Testis (tissue), 3 donors: ENCODE results near the gene RASL11A. TPM values are rescaled to one million over a fixed set of nuclear protein-coding genes. Genes with fewer than 3 reads are reported as not detected.
A peak's percentile ranks its signal among the peaks of the same experiment; 100 is the strongest.

Experiments
- DNase-seq: peaks from one replicate; pipeline ENCODE4 v3.0.0-alpha.2; 2019
- H3K27ac ChIP-seq, 2 donors: fragments of 200-600 bp; sonication (generic); one replicate each; pipeline ENCODE4 v1.5.1; 2019
- H3K27me3 ChIP-seq: fragments of 200-600 bp; sonication (generic); one replicate; pipeline ENCODE4 v1.5.1; 2019
- H3K36me3 ChIP-seq: fragments of 200-600 bp; sonication (generic); one replicate; pipeline ENCODE4 v1.5.1; 2017; ENCODE audit warnings: low read depth; ENCODE audit errors: missing control alignments
- H3K4me1 ChIP-seq: fragments of 200-600 bp; sonication (generic); one replicate; pipeline ENCODE4 v1.5.1; 2019
- H3K4me3 ChIP-seq, 2 donors: fragments of 200-600 bp; sonication (generic); one replicate each; pipeline ENCODE4 v1.5.1; 2017 to 2019
- H3K9me3 ChIP-seq: fragments of 200-600 bp; sonication (generic); one replicate; pipeline ENCODE4 v1.5.1; 2017
- POLR2A ChIP-seq: fragments of 450-650 bp; IDR thresholded peaks from one replicate; pipeline ENCODE4 v1.6.1; 2017; ENCODE audit warnings: antibody characterized with exemption, mild to moderate bottlenecking, moderate library complexity
- WGBS, 2 donors: methylation state at CpG; one replicate each; pipeline ENCODE4 v1.1.5; 2018; 5-methylcytosine and 5-hydroxymethylcytosine counted together
- intact Hi-C: fragments of 100-400 bp; cut with DNase I; formaldehyde crosslinking; loops from one replicate; pipeline ENCODE4 v1.15.1; 2023; ENCODE audit warnings: low total_unique reads
- polyA plus RNA-seq: library from polyadenylated mRNA; stranded (reverse); fragments of 350-450 nt; fragmentation: Illumina TruSeq; extraction: RNeasy Lipid Tissue Mini Kit (QIAGEN cat#74804); gene quantifications from one replicate; pipeline ENCODE4 v1.2.3, GENCODE V29; 2014; ENCODE audit warnings: low read depth, low replicate concordance; ENCODE audit not compliant: insufficient read depth
- total RNA-seq, 2 donors: library from RNA; depleted of rRNA; stranded (reverse); fragments of >200 nt; gene quantifications; one replicate each; pipeline ENCODE4 v1.2.3, GENCODE V29; 2016
- TF ChIP-seq, protein P1 (sequence below), 3 experiments: fragments of 450-650 bp in 2 of 3; fragments of 200-600 bp in 1 of 3; sonication (generic) in 1 of 3; IDR thresholded peaks; one replicate each; pipeline ENCODE4 v1.5.1; 2016 to 2019; ENCODE audit warnings: antibody characterized with exemption in 3 of 3, mild to moderate bottlenecking in 2 of 3, moderate library complexity in 1 of 3

RASL11A gene
- total and polyA plus RNA-seq, 3 donors from 2014 or later = 8.2 to 11.8 (median 10.0) TPM

DNA sequence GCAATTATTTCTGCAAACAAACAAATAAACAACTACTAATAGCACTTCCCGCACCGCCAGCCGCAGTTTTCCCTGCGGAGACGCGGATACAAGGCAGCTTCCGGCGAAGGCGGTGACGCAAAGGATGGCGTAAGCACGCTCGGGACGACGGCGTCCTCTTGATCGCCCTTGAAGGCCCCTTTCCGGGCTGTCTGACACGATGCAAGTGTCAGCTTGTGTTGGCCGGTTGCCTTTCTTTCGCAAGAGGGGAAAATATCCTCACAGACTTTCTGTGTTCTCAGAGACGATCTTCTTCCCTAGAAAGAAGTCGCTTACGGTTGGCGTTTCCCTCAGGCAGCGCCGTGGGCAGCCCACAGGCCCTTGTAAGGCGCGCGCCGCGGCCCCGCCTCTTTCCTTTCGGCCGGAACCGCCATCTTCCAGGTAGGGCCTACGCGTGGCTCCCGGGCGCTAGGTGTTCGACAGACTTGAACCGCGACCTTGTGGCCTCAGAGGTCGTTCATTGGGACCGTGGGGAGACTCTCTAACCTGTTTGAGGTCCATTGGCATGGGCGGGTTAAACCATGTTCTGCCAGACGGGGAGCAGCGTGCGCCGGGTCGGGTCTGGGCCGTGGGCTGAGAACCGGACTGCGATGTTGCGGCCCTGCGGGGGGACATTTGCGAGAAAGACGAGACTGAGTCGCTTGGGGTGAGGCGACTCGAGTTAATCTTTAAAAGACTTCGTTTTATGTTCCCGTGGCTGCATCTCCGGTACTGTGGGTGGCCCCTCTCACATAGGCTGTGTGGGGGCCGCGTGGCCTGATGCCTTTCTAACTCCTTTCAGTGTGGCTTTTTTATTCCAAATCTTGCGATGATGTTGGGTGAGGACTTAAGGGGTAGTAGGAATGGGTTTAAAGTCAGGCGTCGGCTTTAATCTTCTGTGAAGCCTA lies 19.2 kb upstream of the RASL11A start, which contains the start of gene RPL21:
TSS of gene RPL21 (plus strand) at position 393 of the 926 bp plus-strand sequence. CDS start 2,219 bp downstream, outside the sequence.
- Histone ChIP-seq H3K4me1 (peaks cover 18% of the 10 kb centered on the region), H3K27ac (peak within 1 kb of the TSS; percentile 94 to 96), H3K36me3 (no peaks in the 10 kb centered on the region), H3K27me3 (no peaks in the 10 kb centered on the region), H3K9me3 (no peaks in the 10 kb centered on the region), H3K4me3 (peak within 1 kb of the TSS; percentile 97 to 100)
- peak; percentile 97 for DNase-seq
- WGBS, 2 donors = 0% methylated on average over 46 to 69 of the region's 69 CpGs
- no peak for TF ChIP-seq POLR2A
- TF ChIP-seq, protein P1, sequence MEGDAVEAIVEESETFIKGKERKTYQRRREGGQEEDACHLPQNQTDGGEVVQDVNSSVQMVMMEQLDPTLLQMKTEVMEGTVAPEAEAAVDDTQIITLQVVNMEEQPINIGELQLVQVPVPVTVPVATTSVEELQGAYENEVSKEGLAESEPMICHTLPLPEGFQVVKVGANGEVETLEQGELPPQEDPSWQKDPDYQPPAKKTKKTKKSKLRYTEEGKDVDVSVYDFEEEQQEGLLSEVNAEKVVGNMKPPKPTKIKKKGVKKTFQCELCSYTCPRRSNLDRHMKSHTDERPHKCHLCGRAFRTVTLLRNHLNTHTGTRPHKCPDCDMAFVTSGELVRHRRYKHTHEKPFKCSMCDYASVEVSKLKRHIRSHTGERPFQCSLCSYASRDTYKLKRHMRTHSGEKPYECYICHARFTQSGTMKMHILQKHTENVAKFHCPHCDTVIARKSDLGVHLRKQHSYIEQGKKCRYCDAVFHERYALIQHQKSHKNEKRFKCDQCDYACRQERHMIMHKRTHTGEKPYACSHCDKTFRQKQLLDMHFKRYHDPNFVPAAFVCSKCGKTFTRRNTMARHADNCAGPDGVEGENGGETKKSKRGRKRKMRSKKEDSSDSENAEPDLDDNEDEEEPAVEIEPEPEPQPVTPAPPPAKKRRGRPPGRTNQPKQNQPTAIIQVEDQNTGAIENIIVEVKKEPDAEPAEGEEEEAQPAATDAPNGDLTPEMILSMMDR (IDR thresholded peaks at IDR 0.05) = no peak
- intact Hi-C loops = no loop called here

DNA sequence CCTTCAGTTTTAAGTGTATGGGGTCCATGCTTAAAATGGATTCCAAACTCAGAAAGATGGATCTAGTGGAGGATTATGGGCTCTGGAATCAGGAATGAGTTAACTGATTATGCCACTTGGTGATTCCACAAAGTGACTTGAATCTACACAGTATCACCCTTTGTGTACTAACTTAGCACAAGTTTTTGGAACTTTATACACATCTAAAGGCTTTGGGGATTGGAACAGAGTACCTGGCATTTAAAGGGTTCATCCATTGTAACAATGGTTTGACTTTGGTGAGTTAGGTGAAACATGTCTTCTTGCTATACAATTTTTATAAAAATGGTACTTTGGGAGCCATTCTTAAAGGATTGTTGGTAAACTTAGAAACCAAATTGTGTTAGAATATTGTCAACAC lies 18.2 kb upstream of the RASL11A start:
- no peak for DNase-seq
- Histone ChIP-seq H3K4me1 (peaks cover 18% of the 10 kb centered on the region), H3K27me3 (no peaks in the 10 kb centered on the region), H3K36me3 (no peaks in the 10 kb centered on the region), H3K4me3 (peak overlapping the region; percentile 97 to 100), H3K9me3 (no peaks in the 10 kb centered on the region), H3K27ac (peak overlapping the region in 1 of 2 donors; percentile 96)
- TF ChIP-seq, protein P1 (IDR thresholded peaks at IDR 0.05) = no peak
- no peak for TF ChIP-seq POLR2A
- intact Hi-C loops = no loop called here

DNA sequence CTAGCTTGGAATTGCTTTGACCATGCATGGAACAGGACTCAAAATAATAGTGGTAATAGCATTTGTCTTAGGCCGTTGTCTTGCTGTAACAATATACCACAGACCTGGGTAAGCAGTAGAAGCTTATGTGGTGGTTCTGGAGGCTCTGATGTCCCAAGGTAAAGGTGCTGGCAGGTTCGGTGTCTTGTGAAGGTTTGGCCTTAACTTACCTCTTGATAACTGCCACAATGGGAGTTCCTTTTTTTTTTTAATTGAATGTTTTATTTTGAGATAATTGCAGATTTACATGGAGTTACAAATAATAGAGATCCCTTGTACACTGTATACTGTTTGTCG lies 13.4 kb upstream of the RASL11A start:
- H3K4me1 ChIP-seq = peaks cover 14% of the 10 kb centered on the region
- intact Hi-C loops = no loop called here
- no peaks in the 10 kb centered on the region for H3K9me3 ChIP-seq
- H3K36me3 ChIP-seq = no peaks in the 10 kb centered on the region
- TF ChIP-seq POLR2A = no peak
- TF ChIP-seq, protein P1 (IDR thresholded peaks at IDR 0.05) = no peak
- no peak overlapping the region for H3K27ac ChIP-seq
- WGBS, 2 donors = 90% methylated on average over 3 of the region's 3 CpGs
- H3K4me3 ChIP-seq = no peak overlapping the region
- no peak for DNase-seq
- H3K27me3 ChIP-seq = no peaks in the 10 kb centered on the region

DNA sequence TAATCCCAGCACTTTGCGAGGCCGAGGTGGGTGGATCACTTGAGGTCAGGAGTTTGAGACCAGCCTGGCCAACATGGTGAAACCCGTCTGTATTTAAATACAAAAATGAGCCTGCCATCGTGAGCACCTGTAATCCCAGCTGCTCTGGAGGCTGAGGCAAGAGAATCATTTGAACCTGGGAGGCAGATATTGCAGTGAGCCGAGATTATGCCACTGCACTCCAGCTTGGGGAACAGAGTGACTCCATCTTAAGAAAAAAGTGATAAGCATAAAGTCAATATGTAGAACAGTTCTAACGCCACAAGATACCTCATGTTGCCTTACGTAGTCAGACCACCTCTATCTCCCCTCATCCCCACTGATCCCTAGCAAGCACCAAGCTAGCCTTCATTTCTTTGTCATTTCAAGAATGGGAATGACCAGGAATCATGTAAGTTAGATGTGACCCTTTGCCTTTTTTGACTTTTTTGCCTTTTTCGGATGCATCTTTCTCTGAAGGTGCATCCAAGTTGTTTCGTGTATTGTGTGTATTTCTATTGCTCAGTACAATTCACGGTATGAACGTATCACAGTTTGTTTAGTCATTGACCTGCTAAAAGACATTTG lies 12.9 kb upstream of the RASL11A start:
- Histone ChIP-seq H3K4me1 (peaks cover 10% of the 10 kb centered on the region), H3K27me3 (no peaks in the 10 kb centered on the region), H3K36me3 (no peaks in the 10 kb centered on the region), H3K27ac (no peak overlapping the region), H3K4me3 (no peak overlapping the region), H3K9me3 (no peaks in the 10 kb centered on the region)
- intact Hi-C loops = no loop called here
- WGBS, 2 donors = 83 to 89% methylated on average over 11 of the region's 11 CpGs
- no peak for DNase-seq
- TF ChIP-seq, protein P1 (IDR thresholded peaks at IDR 0.05) = no peak
- no peak for TF ChIP-seq POLR2A
